Ureter (tissue), 1 donor: ENCODE results near the gene SERPINA4. TPM values are rescaled to one million over a fixed set of nuclear protein-coding genes. Genes with fewer than 3 reads are reported as not detected.
A peak's percentile ranks its signal among the peaks of the same experiment; 100 is the strongest.

Experiments
- DNase-seq: peaks from one replicate; pipeline ENCODE4 v3.0.0-alpha.2; 2020; ENCODE audit warnings: low spot score
- total RNA-seq: library from RNA; stranded (reverse); gene quantifications from one replicate; pipeline ENCODE4 v1.2.4, GENCODE V29; 2023
- donor health status: DM: yes; HTN: yes; CAD: no.

Gene SERPINA4
- total RNA-seq, 1 donor from 2014 or later: not detected

DNA sequence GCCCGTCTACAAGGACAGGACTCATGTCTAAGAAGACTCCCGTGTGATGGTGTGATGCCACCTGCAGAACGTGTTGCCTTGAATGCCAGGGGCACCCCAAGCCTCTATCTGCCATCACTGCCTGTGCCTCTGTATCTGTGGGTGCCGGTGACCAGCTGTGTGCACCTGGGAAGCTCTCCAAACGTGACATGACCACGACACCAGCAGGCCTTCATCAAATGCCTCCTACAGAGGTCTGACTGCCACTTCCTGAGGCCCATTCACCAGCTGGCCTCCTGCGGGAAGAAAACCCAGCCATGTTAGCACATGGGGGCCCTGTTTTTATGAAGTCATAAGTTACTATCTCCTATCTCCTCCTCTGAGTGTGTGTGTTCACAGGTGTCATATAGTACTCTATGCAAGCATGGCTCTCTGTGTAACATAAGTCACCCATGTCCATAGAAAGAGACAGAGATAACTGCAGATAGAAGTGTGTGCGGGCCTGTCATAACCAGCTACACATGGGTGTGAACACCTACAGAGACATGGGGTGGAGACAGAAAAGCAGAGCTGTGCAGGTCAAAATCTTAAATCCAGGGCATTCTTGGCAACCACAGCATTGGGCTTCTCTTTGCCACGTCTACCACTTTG lies 18.3 kb upstream of the SERPINA4 start:
- DNase-seq: no peak

DNA sequence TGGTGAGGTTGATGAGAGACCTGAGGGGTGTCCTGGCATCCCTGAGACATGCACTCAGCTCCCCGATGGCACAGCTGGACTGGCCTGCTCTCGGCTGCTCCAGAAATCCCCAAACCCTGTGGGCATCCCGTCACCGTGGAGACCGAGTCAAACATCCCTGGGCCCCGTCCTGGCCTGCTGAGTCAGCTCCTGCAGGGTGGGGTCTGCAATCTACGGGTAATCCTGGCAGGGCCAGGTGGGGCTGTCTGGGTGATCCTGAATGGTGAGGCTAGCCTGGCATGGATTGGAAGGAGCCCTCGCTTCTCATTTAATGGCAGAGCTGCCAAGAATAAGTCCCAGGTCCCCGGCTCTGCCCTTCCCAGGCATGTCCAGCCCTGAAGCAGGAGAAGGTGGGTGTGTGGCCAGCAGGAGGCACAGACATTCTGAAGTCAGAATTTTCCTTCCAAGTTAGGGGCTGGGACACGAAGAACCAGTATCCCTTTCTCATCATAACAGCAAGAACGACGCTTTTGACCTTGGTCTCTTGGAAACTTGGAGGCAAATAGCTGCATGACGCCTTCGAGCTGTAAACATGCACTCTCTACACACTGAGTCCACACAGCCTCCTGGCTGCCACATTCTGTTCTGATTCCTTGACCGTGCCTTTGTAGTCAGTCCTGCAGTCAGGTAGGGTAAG lies 17.7 kb upstream of the SERPINA4 start:
- no peak for DNase-seq

DNA sequence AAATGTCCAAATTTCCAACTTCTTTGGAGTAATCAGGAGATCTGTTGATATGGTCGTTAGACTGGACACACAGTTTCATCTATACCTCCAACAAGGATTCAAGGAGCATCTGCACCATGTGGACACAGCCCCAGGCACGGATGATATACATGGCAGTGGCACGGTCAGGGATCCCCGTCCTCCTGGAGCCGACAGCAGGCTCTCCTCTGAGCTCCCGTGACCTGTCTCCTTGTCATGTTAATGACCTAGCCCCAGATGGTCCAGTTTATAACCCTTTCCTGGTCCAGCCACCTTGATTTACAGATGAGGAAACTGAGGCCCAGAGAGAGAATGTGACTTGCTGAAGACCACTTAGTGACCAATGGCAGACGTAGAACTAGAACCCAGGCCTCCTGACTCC lies 16.5 kb upstream of the SERPINA4 start:
- DNase-seq: no peak

DNA sequence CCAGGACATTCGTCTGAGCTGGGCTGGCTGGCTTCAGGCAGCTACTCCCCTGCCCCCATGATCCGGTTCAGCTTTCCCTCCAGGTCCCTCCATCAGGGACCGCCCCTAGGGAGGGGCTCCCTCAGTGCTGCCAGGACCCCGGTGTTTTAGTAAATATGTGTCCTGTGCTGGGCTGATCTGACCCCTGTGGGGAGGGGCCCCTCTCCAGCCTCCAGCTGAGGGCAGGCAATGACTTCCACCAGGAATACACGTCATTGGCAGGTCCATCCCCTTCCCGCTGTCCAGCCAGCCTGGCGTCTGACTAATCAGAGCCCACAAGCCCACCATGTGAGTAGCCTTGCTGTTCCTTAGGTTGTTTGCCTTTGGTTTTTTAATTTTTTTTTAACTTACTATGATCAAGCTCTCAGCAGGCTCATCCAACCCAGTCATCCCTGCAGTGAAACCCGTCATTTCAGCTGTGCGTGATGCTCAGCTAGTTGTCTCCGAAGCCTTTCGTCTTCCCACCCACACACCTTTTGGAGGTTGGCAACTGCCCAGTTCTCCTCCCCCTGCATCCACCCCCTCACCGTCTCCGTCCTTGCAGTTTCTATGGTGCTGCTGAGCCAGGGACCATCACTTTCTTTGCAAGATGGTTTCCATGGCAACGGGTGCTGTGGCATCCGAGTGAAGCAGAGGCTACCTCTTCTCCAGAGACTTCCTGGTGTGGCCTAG lies 16.0 kb upstream of the SERPINA4 start:
- DNase-seq: no peak

DNA sequence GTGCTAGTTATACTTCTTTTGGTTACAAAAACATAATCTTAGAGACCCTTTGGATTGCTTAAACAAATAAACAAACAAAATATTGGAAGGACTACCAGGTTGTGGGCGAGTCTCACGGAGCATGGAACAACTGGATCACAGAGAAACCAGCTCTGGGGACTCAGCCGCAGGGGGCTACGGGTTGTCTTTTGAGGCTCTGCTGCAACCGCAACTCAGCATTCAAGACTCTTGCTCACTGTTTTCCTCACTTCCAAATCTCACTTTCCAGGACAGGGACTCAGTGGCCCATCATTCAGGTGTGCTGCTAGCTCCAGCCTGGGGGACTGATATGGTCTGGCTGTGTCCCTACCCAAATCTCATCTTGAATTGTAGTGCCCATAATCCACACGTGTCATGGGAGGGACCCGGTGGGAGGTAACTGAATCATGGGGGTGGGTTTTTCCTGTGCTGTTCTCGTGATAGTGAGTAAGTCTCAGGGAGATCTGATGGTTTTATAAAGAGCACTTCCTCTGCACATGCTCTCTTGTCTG lies 14.0 kb upstream of the SERPINA4 start:
- no peak for DNase-seq

DNA sequence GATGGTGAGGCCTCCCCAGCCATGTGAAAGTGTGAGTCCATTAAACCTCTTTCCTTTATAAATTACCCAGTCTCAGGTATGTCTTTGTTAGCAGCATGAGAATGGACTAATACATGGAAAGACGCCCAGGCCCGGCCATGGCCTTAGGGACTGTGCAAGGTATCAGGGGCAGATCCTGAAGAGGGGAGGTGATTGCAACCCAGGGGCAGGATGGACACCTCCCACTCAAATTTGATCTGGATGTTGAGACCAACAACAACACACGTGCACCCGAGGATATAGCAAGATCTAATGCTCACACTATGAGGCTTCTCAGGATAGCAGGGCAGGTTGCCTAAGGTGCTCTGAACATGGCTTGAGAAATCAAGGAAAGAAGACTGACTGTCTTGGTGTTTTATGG lies 13.5 kb upstream of the SERPINA4 start:
- no peak for DNase-seq

DNA sequence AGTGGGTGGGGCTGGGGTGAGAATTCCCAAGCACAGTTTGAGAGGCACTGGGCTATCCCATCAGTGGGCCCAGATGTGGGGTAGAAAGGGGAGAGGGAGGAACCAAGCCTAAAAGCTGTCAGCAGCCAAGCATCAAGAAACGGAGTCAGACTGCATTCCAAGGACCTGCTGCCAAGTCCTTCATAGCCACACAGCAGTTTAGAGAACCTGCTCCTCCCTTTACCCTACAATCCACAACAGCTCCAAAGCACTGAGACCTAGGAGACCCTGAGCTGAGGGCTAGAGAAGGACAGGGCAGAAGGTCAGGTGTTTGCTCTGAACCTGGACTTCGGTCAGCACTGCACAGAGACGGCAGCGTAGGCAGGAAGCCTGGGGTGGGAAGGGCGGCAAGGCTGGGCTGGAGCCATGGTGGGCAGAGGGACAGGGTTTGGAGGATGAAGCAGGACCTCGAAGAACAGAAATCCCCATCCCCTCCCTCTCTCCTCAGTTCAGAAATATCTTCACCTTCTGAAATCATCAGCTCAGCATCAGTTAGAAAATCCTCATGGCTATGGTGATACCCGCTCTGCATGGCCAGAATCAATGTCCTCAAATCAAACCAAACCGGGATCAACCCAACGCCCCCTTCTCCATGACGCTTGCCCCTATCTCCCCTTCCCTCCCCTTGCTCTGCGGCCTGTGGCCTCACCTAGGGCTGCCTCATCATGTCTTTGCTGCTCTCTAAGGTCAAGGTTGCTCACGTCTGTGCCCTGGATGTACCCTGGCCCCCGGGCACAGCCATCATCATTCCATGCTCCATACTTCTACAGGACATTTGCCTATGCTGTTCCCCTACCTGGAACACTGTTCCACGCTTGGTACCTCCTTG lies 12.9 kb upstream of the SERPINA4 start:
- no peak for DNase-seq

DNA sequence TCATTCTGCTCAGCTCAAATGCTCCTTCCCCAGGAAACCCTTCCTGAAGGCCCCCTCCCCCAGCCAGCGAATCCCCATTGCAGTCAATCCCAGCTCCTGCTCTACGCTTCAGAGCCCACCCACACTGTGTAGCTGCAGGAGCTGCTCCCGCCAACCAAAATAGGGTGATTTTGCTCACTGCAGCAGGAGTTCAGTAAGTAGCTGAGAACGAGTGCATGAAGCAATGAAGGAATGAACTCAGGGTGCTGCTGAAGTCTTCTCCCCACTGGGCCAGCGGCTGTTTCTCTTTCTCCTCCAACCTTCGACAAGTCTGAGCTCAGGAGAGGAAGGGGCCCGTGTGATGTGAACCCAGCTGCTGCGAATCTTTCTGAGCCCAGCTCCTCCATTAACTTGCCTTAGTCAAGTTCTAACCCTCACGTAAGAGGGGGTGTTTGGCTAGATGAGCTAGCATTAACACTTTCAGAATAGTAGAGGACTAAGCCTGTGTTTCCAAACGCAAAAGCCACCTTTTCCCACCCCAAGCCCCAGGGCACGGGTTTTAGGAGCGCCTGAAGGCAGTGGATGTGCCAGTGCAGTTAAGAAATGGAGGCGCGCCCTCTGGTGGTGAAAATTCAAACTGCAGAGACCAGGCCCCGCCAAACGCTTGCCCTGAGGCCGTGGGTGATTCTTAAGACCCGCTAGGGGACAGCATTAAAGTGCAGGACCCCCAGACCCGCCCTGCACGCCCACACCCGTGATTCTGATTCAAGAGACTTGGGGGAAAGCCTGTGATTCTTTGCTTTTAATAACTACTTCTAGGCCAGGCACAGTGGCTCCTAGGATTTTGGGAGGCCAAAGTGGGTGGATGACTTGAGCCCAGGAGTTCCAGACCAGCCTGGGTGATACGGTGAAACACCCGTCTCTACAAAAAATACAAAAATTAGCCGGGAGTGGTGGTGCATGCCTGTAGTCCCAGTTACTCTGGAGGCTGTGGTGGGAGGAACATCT lies 11.9 kb upstream of the SERPINA4 start:
- peak; percentile 67 for DNase-seq

DNA sequence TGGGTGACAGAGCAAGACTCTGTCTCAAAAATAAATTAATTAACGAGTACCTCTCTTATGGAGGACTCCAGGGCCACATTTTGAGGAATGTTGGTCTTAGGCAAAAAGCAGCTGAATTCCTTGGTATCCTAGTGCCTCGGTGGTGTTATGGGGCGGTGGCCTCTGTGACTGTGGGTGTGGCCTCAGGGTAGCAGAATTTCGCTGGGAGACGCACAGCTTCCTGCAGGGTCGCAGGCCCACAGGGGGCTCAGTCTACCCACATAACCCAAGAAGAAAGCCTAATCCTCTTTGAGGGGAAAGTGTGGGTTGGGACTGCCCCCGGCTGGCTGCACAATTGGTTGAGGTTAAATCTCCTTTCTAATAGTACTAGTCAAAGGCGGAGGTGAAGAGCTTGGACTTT lies 11.2 kb upstream of the SERPINA4 start:
- no peak for DNase-seq

DNA sequence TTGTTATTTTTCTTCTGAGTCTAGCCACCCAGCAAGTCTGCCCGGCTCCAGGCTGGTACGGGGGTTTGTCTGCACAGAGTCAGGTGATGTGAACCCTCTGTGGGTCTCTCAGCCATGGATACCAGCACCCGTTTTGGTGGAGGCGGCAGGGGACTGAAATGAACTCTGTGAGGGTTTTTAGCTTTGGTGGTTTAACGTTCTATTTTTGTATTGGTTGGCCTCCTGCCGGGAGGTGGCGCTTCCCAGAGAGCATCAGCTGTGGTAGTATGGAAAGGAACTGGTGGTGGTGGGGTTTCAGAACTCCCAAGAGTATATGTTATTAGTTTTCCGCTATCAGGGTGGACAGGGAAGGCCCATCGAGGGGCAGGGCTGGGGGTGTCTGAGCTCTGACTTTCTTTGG lies 5.3 kb upstream of the SERPINA4 start:
- no peak for DNase-seq

DNA sequence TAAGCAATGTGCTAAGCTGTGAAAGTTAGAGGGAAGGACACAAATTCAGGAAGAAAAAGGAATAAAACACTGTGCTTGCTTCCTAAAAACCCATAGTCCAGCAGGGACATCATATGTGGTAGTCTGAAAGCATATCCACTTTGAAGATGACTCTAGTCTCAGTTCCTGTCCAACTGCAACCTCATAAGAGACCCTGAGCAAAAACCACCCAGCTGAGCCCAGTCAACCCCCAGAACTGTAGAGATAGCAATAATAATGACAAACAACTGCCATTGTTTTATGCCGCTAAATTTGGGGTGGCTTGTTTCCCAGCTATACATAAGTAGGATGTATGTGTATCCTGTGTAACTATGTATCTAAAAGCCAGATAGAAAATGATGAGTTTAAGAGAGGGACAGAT lies 3.9 kb upstream of the SERPINA4 start:
- no peak for DNase-seq

DNA sequence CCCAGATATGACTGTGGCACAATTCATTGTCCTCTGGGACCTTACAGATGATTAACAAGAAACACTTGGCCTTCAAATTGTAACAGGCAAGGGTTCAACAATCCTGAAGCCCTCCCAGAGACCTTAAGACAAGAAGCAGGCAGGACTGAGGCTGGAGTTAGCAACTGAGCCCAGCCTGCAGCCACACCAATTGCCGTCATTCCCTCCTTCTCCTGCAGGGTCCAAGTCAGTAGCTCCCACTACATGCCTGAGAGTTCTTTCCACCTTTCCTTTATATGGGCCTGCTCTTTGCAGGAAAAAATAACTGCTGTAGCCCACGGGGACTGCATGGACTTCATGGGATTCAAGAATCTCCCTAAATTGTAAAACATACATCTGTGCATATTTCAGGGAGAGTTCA lies 2.4 kb upstream of the SERPINA4 start:
- DNase-seq: no peak

DNA sequence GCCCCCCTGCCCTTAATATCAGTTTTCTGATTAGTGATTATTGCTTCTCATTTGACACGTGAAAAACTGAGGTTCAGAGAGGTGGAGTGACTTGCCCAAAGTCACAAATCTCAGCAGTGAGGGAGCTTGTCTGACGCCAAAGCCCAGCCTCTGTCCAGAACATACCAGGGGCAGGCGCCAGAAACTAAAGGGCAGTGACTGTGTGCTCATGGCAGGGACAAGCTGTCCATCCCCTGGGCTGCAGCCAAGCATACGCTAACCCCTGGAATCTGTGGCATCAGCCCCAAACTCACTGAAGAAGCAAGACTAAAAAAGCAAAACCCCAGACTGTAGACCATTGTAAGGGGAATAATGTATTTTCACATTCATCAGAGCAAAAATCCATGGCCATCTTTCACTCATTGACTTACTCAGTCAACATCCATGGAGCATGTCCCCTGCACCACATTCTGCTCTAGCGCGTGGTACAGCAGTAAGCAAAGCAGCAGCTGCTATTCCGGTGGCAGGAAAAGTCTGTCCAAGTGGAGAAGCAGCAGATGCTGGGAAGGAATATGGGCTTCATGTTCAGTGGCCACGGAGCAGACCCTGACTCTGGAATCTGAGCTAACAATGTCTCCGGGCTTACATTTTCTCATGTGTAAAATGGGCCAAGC lies 1.5 kb upstream of the SERPINA4 start:
- no peak for DNase-seq

DNA sequence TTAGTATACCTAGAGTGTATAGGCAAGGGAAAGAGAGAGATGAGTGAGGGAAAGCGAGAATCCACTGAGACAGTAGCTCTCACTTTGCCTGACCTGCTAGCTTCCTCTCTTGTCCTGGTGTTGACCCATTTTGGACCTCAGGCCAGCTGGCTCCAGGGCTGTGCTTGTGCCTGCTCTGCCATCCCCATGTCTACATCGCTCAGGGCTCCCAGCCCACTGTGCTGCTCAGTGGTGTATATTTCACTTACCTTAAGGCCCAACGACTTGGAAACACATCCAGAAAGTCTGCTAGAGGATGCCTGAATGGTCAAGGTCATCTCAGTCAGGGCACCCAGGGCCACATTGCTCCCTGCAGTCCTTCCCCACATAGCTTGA lies 964 bp upstream of the SERPINA4 start:
- DNase-seq: no peak

DNA sequence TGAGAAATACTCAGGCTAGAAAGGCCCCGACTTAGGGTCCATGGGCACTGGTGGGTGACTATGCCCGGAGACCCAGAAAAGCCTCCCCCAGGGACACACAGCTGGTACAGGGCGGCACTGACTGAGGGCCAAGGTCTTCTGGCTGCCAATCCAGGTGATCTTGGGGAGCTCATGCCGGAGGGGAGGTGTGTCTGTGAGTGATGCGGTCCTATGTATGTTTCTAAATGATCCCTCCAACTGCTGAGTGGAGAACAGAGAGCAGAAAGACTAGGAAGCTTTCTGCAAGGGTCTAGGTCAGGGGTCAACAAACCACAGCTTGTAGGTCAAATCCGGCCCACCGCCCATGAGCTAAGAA lies 391 bp downstream of the SERPINA4 start:
- no peak for DNase-seq

DNA sequence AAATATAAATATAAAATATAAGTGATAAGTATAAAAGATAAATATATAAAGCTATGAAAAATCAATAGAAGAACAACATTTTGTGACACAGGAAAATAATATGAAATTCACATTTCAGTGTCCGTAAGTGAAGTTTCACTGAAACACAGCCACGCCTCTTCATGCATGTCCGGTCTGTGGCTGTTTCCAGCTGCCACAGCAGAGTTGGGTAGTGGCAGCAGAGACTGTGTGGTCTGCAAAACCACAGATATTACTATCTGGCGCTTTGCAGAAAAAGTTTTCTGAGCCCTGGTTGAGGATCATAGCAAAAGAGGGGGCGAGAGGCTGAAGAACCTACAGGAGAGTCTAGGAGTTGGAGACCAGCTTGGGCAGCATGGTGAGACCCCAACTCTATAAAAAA lies 780 bp downstream of the SERPINA4 start:
- DNase-seq: no peak

DNA sequence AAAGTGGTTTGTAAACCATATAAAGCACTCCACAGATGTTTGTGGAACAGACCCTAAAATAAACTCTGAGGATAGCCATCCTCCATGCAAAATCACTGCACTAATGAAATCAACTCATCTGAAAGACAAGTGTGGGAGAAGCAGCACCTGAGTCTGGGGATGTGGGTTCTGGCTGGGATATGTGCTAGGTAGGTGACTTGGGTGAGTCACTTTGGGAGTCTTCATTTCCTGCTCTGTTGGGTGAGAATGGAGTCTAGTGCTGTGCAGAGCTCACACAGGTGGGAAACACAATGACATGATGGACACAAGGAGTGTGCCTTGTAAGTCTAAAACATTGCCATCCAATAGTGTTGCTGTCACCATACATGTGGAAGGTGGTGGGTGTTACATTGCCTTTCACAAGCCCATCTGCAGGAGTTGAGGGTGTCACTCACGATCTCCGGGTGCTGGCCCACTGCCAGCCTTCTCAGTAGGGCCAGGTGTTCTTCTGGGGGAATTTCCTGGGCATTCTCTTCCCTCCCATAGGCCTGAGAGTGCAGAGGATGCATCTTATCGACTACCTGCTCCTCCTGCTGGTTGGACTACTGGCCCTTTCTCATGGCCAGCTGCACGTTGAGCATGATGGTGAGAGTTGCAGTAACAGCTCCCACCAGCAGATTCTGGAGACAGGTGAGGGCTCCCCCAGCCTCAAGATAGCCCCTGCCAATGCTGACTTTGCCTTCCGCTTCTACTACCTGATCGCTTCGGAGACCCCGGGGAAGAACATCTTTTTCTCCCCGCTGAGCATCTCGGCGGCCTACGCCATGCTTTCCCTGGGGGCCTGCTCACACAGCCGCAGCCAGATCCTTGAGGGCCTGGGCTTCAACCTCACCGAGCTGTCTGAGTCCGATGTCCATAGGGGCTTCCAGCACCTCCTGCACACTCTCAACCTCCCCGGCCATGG lies 2.0 kb downstream of the SERPINA4 start:
- DNase-seq: no peak

DNA sequence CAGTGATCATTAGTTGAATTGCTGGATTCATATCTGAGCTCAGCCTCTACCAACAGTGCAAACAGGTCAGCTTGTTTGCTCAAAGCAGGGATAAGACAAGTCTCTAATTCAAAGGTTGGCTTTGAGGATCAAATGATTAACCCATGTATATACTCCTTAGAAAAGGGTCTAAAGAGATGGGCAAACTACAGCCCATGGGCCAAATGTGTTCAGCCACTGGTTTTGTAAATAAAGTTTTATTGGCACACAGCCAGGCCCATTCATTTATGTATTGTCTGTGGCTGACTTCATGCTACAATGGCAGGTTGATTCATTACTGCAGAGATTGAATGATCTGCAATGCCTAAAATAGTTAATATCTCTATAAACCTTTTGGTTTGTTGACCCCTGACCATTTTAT lies 3.1 kb downstream of the SERPINA4 start:
- no peak for DNase-seq

DNA sequence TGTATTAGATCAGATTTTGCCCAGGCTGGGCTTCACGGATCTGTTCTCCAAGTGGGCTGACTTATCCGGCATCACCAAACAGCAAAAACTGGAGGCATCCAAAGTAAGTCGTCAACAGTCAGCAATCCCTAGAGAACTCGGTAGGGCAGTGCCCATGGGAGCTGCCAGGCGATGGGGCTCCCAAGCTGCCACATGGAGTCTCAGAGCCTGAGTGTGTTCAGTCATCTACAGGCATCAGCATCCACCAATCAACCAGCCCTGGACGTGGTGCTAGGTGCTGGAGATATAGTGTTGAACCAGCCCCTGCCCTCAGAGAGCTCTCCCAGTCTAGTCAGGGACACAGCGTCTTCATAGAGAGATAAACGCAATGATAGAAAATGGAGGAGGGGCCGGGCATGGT lies 6.9 kb downstream of the SERPINA4 start:
- no peak for DNase-seq
